WTC11 (cell line): ENCODE results near the gene ST8SIA4. TPM values are rescaled to one million over a fixed set of nuclear protein-coding genes. Genes with fewer than 3 reads are reported as not detected.

ENCODE experiments used
- ATAC-seq: fragments of 200-7000 bp; cut with Tn5 transposase; 2 replicates; pipeline ENCODE4 v1.10.0; 2021; ENCODE audit warnings: mild to moderate bottlenecking, moderate library complexity
- CTCF ChIA-PET: fragments of 300-600 bp; sonication (Branson Sonifier 250); formaldehyde crosslinking; loops from one replicate; lab custom pipeline; 2021; ENCODE audit warnings: antibody characterized with exemption; lab: Charles Lee
- POLR2A ChIA-PET: fragments of 350-600 bp; sonication (Branson Sonifier 250); formaldehyde crosslinking; loops from one replicate; lab custom pipeline; 2021; ENCODE audit warnings: antibody characterized with exemption; lab: Charles Lee
- DNase-seq: peaks from one replicate; pipeline ENCODE4 v3.0.0; 2021; ENCODE audit warnings: low spot score
- H3K27ac Mint-ChIP-seq: 2 replicates; pipeline ENCODE4 v1.8.0; 2021; ENCODE audit warnings: mixed read lengths
- H3K27me3 Mint-ChIP-seq: 2 replicates; pipeline ENCODE4 v1.8.0; 2021; ENCODE audit warnings: low read depth, mild to moderate bottlenecking, moderate library complexity, mixed read lengths
- H3K36me3 Mint-ChIP-seq: 2 replicates; pipeline ENCODE4 v1.8.0; 2021; ENCODE audit warnings: mixed read lengths
- H3K4me1 Mint-ChIP-seq: 2 replicates; pipeline ENCODE4 v1.8.0; 2022; ENCODE audit warnings: mixed read lengths
- H3K4me3 Mint-ChIP-seq: 2 replicates; pipeline ENCODE4 v1.8.0; 2021; ENCODE audit warnings: mild to moderate bottlenecking, moderate library complexity, mixed read lengths
- H3K9me3 Mint-ChIP-seq: 2 replicates; pipeline ENCODE4 v1.8.0; 2021; ENCODE audit warnings: mixed read lengths
- ELF4 ChIP-seq: sonication (generic); formaldehyde crosslinking; IDR thresholded peaks from 2 replicates; pipeline ENCODE4 v1.8.1; 2022; ENCODE audit warnings: low read depth, mild to moderate bottlenecking, moderate library complexity, missing genetic modification reagents
- ETV6 ChIP-seq: sonication (generic); formaldehyde crosslinking; IDR thresholded peaks from 2 replicates; pipeline ENCODE4 v1.8.1; 2022; ENCODE audit warnings: mild to moderate bottlenecking, missing genetic modification reagents
- FOXP1 ChIP-seq: sonication (generic); formaldehyde crosslinking; IDR thresholded peaks from 2 replicates; pipeline ENCODE4 v1.8.0; 2022; ENCODE audit warnings: missing genetic modification reagents, mild to moderate bottlenecking, moderate library complexity, borderline replicate concordance
- IRF2 ChIP-seq: sonication (generic); formaldehyde crosslinking; IDR thresholded peaks from 2 replicates; pipeline ENCODE4 v1.8.0; 2022; ENCODE audit warnings: low read depth, missing genetic modification reagents, borderline replicate concordance
- MYBL2 ChIP-seq: sonication (generic); formaldehyde crosslinking; IDR thresholded peaks from 2 replicates; pipeline ENCODE4 v1.8.1; 2023; ENCODE audit warnings: mild to moderate bottlenecking, moderate library complexity, missing genetic modification reagents
- PRRX2 ChIP-seq: fragments of 250-450 bp; sonication (Bioruptor Pico); IDR thresholded peaks from 2 replicates; pipeline ENCODE4 v1.8.0; 2021; ENCODE audit warnings: mild to moderate bottlenecking
- RORB ChIP-seq: fragments of 250-450 bp; sonication (Bioruptor Pico); IDR thresholded peaks from 2 replicates; pipeline ENCODE4 v1.9.0; 2021; ENCODE audit warnings: mild to moderate bottlenecking
- SP1 ChIP-seq: sonication (generic); formaldehyde crosslinking; conservative IDR thresholded peaks from 2 replicates; pipeline ENCODE4 v1.8.1; 2022; ENCODE audit warnings: missing genetic modification reagents
- TCF7 ChIP-seq: sonication (generic); formaldehyde crosslinking; IDR thresholded peaks from 2 replicates; pipeline ENCODE4 v1.8.0; 2022; ENCODE audit warnings: mild to moderate bottlenecking, low read depth, missing genetic modification reagents, moderate library complexity
- ZNF219 ChIP-seq: sonication (generic); formaldehyde crosslinking; IDR thresholded peaks from 2 replicates; pipeline ENCODE4 v1.8.0; 2023; ENCODE audit warnings: missing genetic modification reagents, mild to moderate bottlenecking, borderline replicate concordance
- ZNF317 ChIP-seq: sonication (generic); formaldehyde crosslinking; IDR thresholded peaks from 2 replicates; pipeline ENCODE4 v1.8.1; 2023; ENCODE audit warnings: low read depth, mild to moderate bottlenecking, moderate library complexity, missing genetic modification reagents, borderline replicate concordance
- ZNF416 ChIP-seq: fragments of 250-450 bp; sonication (Bioruptor Pico); IDR thresholded peaks from 2 replicates; pipeline ENCODE4 v1.9.0; 2021; ENCODE audit warnings: mild to moderate bottlenecking, inconsistent platforms
- total RNA-seq: library from RNA; stranded (reverse); gene quantifications from 3 replicates; pipeline ENCODE4 v1.2.3, GENCODE V29; 2021
- TF ChIP-seq, protein P1 (sequence below): sonication (generic); formaldehyde crosslinking; IDR thresholded peaks from 2 replicates; pipeline ENCODE4 v1.8.1; 2022; ENCODE audit warnings: low read depth, mild to moderate bottlenecking, moderate library complexity, missing genetic modification reagents, borderline replicate concordance
- TF ChIP-seq, protein P2 (sequence below): sonication (generic); formaldehyde crosslinking; IDR thresholded peaks from 2 replicates; pipeline ENCODE4 v1.8.0; 2022; ENCODE audit warnings: mild to moderate bottlenecking, missing genetic modification reagents
- TF ChIP-seq, protein P3 (sequence below): sonication (generic); formaldehyde crosslinking; IDR thresholded peaks from 2 replicates; pipeline ENCODE4 v1.8.1; 2023; ENCODE audit warnings: mild to moderate bottlenecking, missing genetic modification reagents, borderline replicate concordance
- TF ChIP-seq, protein P4 (sequence below): sonication (generic); formaldehyde crosslinking; IDR thresholded peaks from 2 replicates; pipeline ENCODE4 v1.8.1; 2023; ENCODE audit warnings: mild to moderate bottlenecking, missing genetic modification reagents, moderate library complexity
- TF ChIP-seq, protein P5 (sequence below): sonication (generic); formaldehyde crosslinking; IDR thresholded peaks from 2 replicates; pipeline ENCODE4 v1.8.1; 2023; ENCODE audit warnings: mild to moderate bottlenecking, moderate library complexity, missing genetic modification reagents
- TF ChIP-seq, protein P6 (sequence below): sonication (generic); formaldehyde crosslinking; IDR thresholded peaks from 2 replicates; pipeline ENCODE4 v1.8.1; 2023; ENCODE audit warnings: mild to moderate bottlenecking, missing genetic modification reagents, moderate library complexity

Gene ST8SIA4
- total RNA-seq, 1 experiment from 2014 or later: 1.3 TPM

DNA sequence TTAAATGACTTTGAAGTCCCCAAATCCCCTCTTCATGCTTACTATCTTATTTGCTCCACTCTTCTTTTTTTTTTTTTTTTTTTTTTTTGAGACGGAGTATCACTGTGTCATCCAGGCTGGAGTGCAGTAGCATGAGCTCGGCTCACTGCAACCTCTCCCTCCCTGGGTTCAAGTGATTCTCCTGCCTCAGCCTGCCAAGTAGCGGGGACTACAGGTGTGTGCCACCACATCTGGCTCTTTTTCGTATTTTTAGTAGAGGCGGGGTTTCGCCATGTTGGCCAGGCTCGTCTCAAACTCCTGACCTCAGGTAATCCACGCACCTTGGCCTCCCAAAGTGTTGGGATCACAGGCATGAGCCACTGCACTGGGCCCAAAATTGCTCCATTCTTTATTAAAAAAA is 51.0 kb downstream of the ST8SIA4 start:
- Mint-ChIP-seq H3K4me3 (no peak overlapping the region), H3K27me3 (no peaks in the 10 kb centered on the region), H3K27ac (no peak overlapping the region), H3K36me3 (no peaks in the 10 kb centered on the region), H3K4me1 (no peaks in the 10 kb centered on the region), H3K9me3 (no peaks in the 10 kb centered on the region)
- ATAC-seq (no peak), DNase-seq (no peak)
- CTCF ChIA-PET: interaction anchor here (1.4 kb wide), 1 partner anchor 48 kb away, joined by 3 read pairs; no protein-coding TSS in a partner anchor
- POLR2A ChIA-PET: no interaction called here
- no peak for TF ChIP-seq ETV6 (CRISPR knock-in tag)
- no peak for TF ChIP-seq ZNF219 (CRISPR knock-in tag)
- TF ChIP-seq IRF2 (CRISPR knock-in tag): no peak
- TF ChIP-seq, protein P1, sequence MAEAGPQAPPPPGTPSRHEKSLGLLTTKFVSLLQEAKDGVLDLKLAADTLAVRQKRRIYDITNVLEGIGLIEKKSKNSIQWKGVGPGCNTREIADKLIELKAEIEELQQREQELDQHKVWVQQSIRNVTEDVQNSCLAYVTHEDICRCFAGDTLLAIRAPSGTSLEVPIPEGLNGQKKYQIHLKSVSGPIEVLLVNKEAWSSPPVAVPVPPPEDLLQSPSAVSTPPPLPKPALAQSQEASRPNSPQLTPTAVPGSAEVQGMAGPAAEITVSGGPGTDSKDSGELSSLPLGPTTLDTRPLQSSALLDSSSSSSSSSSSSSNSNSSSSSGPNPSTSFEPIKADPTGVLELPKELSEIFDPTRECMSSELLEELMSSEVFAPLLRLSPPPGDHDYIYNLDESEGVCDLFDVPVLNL (CRISPR knock-in tag): no peak

DNA sequence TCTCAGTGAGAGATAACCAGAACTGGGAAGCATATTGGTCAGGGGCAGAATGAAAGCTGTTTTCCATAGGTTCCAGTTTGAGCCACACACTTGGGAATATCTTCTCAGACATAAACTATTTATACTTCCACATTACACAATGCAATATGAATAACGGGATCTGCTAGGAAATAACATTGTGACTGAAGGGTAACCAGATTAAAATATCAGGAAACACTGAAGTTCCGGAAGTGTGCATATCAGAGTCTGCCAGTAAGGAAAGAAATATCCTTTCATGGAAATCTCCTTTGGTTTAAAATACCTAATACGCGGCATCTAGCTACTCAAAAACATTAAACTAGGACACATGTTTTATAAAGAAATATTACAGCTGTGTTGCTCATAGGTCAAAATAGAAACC is 56.3 kb downstream of the ST8SIA4 start:
- ATAC-seq: no peak
- TF ChIP-seq ZNF416 (no peak), ELF4 (CRISPR knock-in tag) (no peak), IRF2 (CRISPR knock-in tag) (no peak), RORB (CRISPR knock-in tag) (no peak)
- TF ChIP-seq, protein P2, sequence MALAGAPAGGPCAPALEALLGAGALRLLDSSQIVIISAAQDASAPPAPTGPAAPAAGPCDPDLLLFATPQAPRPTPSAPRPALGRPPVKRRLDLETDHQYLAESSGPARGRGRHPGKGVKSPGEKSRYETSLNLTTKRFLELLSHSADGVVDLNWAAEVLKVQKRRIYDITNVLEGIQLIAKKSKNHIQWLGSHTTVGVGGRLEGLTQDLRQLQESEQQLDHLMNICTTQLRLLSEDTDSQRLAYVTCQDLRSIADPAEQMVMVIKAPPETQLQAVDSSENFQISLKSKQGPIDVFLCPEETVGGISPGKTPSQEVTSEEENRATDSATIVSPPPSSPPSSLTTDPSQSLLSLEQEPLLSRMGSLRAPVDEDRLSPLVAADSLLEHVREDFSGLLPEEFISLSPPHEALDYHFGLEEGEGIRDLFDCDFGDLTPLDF (CRISPR knock-in tag): no peak
- TF ChIP-seq, protein P3, sequence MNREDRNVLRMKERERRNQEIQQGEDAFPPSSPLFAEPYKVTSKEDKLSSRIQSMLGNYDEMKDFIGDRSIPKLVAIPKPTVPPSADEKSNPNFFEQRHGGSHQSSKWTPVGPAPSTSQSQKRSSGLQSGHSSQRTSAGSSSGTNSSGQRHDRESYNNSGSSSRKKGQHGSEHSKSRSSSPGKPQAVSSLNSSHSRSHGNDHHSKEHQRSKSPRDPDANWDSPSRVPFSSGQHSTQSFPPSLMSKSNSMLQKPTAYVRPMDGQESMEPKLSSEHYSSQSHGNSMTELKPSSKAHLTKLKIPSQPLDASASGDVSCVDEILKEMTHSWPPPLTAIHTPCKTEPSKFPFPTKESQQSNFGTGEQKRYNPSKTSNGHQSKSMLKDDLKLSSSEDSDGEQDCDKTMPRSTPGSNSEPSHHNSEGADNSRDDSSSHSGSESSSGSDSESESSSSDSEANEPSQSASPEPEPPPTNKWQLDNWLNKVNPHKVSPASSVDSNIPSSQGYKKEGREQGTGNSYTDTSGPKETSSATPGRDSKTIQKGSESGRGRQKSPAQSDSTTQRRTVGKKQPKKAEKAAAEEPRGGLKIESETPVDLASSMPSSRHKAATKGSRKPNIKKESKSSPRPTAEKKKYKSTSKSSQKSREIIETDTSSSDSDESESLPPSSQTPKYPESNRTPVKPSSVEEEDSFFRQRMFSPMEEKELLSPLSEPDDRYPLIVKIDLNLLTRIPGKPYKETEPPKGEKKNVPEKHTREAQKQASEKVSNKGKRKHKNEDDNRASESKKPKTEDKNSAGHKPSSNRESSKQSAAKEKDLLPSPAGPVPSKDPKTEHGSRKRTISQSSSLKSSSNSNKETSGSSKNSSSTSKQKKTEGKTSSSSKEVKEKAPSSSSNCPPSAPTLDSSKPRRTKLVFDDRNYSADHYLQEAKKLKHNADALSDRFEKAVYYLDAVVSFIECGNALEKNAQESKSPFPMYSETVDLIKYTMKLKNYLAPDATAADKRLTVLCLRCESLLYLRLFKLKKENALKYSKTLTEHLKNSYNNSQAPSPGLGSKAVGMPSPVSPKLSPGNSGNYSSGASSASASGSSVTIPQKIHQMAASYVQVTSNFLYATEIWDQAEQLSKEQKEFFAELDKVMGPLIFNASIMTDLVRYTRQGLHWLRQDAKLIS: no peak
- TF ChIP-seq, protein P4, sequence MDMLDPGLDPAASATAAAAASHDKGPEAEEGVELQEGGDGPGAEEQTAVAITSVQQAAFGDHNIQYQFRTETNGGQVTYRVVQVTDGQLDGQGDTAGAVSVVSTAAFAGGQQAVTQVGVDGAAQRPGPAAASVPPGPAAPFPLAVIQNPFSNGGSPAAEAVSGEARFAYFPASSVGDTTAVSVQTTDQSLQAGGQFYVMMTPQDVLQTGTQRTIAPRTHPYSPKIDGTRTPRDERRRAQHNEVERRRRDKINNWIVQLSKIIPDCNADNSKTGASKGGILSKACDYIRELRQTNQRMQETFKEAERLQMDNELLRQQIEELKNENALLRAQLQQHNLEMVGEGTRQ: no peak
- TF ChIP-seq, protein P5, sequence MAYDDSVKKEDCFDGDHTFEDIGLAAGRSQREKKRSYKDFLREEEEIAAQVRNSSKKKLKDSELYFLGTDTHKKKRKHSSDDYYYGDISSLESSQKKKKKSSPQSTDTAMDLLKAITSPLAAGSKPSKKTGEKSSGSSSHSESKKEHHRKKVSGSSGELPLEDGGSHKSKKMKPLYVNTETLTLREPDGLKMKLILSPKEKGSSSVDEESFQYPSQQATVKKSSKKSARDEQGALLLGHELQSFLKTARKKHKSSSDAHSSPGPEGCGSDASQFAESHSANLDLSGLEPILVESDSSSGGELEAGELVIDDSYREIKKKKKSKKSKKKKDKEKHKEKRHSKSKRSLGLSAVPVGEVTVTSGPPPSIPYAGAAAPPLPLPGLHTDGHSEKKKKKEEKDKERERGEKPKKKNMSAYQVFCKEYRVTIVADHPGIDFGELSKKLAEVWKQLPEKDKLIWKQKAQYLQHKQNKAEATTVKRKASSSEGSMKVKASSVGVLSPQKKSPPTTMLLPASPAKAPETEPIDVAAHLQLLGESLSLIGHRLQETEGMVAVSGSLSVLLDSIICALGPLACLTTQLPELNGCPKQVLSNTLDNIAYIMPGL (CRISPR knock-in tag): no peak
- TF ChIP-seq, all 79 proteins: peak for 0
- Mint-ChIP-seq H3K9me3 (no peaks in the 10 kb centered on the region), H3K4me3 (no peak overlapping the region), H3K4me1 (peaks cover 5% of the 10 kb centered on the region), H3K36me3 (no peaks in the 10 kb centered on the region), H3K27me3 (no peaks in the 10 kb centered on the region), H3K27ac (no peak overlapping the region)
- CTCF ChIA-PET: no interaction called here
- DNase-seq: no peak
- POLR2A ChIA-PET: no interaction called here

DNA sequence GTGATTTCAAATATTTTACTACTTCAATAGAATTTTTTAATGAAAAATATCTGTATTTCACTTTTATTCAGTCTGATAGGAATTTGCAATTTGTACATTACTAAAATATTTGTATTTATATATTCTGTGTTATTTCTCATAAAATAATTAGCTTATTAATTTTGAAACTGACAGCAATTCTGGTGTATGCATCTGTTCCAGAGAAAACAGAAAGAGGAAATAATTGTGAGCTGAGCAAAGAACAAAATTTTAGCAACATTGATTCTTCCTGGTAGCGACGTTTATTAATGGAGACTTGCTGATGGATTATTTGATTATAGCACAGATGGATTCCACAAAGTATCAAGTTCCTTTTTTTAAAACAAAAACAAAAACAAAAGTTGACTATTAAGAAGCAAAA is 61.0 kb downstream of the ST8SIA4 start:
- no peaks in the 10 kb centered on the region for H3K9me3 Mint-ChIP-seq
- ChIA-PET CTCF (interaction anchor here (1.1 kb wide), 1 partner anchor 58 kb away, joined by 4 read pairs; no protein-coding TSS in a partner anchor), POLR2A (interaction anchor here (1.0 kb wide), 1 partner anchor 61 kb away, joined by 3 read pairs; the partner anchor contains the start of gene ST8SIA4)
- no peaks in the 10 kb centered on the region for H3K27me3 Mint-ChIP-seq
- H3K4me1 Mint-ChIP-seq: peaks cover 32% of the 10 kb centered on the region
- no peak overlapping the region for H3K27ac Mint-ChIP-seq
- H3K4me3 Mint-ChIP-seq: no peak overlapping the region
- DNase-seq (no peak), ATAC-seq (no peak)
- TF ChIP-seq SP1 (CRISPR knock-in tag) (no peak), FOXP1 (CRISPR knock-in tag) (no peak), PRRX2 (CRISPR knock-in tag) (no peak), MYBL2 (CRISPR knock-in tag) (no peak), ZNF317 (CRISPR knock-in tag) (no peak), TCF7 (CRISPR knock-in tag) (no peak)
- TF ChIP-seq, protein P2 (CRISPR knock-in tag): no peak
- TF ChIP-seq, protein P6, sequence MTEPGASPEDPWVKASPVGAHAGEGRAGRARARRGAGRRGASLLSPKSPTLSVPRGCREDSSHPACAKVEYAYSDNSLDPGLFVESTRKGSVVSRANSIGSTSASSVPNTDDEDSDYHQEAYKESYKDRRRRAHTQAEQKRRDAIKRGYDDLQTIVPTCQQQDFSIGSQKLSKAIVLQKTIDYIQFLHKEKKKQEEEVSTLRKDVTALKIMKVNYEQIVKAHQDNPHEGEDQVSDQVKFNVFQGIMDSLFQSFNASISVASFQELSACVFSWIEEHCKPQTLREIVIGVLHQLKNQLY: no peak
- no peaks in the 10 kb centered on the region for H3K36me3 Mint-ChIP-seq
